K562 (cell line): ENCODE results near the gene PRR35. TPM values are rescaled to one million over a fixed set of nuclear protein-coding genes. Genes with fewer than 3 reads are reported as not detected.
A peak's percentile ranks its signal among the peaks of the same experiment; 100 is the strongest.

ENCODE experiments used
- ARHGAP35 ChIP-seq: fragments of 450-650 bp; IDR thresholded peaks from 2 replicates; pipeline ENCODE4 v1.6.1; 2018; ENCODE audit not compliant: partially characterized antibody
- CEBPG ChIP-seq, 3 experiments: fragments of 200-800 bp in 1 of 3; sonication (Bioruptor generic) in 1 of 3; sonication (generic) in 1 of 3; formaldehyde crosslinking in 1 of 3; IDR thresholded peaks in 2 of 3; conservative IDR thresholded peaks in 1 of 3; 2 replicates each; pipeline versions ENCODE4 v1.6.1 to v1.8.0; 2016 to 2022; ENCODE audit warnings: missing compliant biosample characterization in 2 of 3, missing genetic modification characterization in 2 of 3, mild to moderate bottlenecking in 1 of 3, missing genetic modification reagents in 1 of 3
- CHD2 ChIP-seq: IDR thresholded peaks from 2 replicates; pipeline ENCODE4 v1.6.1; 2011; ENCODE audit warnings: low read depth, low read length
- DDX20 ChIP-seq: fragments of 450-650 bp; IDR thresholded peaks from 2 replicates; pipeline ENCODE4 v1.6.1; 2016; ENCODE audit warnings: missing genetic modification characterization, low read depth, mild to moderate bottlenecking, missing compliant biosample characterization, moderate library complexity
- EGR1 ChIP-seq: fragments of 450-650 bp; conservative IDR thresholded peaks from 2 replicates; pipeline ENCODE4 v1.6.1; 2017; ENCODE audit warnings: mild to moderate bottlenecking
- EP400 ChIP-seq: fragments of 450-650 bp; IDR thresholded peaks from 2 replicates; pipeline ENCODE4 v1.6.1; 2017; ENCODE audit warnings: antibody characterized with exemption, mild to moderate bottlenecking, moderate library complexity
- ESRRA ChIP-seq: fragments of 450-650 bp; IDR thresholded peaks from 2 replicates; pipeline ENCODE4 v1.6.1; 2014; ENCODE audit warnings: low read depth, mild to moderate bottlenecking, moderate library complexity, borderline replicate concordance
- FOXJ2 ChIP-seq: fragments of 200-800 bp; sonication (Bioruptor generic); IDR thresholded peaks from 2 replicates; pipeline ENCODE4 v1.6.1; 2016; ENCODE audit warnings: missing genetic modification characterization, missing compliant biosample characterization
- HCFC1 ChIP-seq: IDR thresholded peaks from 2 replicates; pipeline ENCODE4 v1.6.1; 2012; ENCODE audit warnings: low read depth, low read length, improper control_type of control experiment
- HDAC1 ChIP-seq, 2 experiments: fragments of 450-650 bp; IDR thresholded peaks; 2 replicates each; pipeline ENCODE4 v1.6.1; 2016 to 2017; ENCODE audit warnings: inconsistent platforms in 1 of 2, mild to moderate bottlenecking in 1 of 2, moderate library complexity in 1 of 2
- HDAC6 ChIP-seq: IDR thresholded peaks from 2 replicates; pipeline ENCODE4 v1.6.1; 2012; ENCODE audit warnings: low read depth, mild to moderate bottlenecking, control low read depth, inconsistent platforms, low read length, moderate library complexity
- IRF2 ChIP-seq: sonication (generic); formaldehyde crosslinking; IDR thresholded peaks from 2 replicates; pipeline ENCODE4 v1.8.1; 2022; ENCODE audit warnings: mild to moderate bottlenecking, missing genetic modification reagents
- MCM5 ChIP-seq: fragments of 450-650 bp; IDR thresholded peaks from 2 replicates; pipeline ENCODE4 v1.6.1; 2016; ENCODE audit warnings: low read depth
- NFATC3 ChIP-seq: fragments of 450-650 bp; IDR thresholded peaks from 2 replicates; pipeline ENCODE4 v1.6.1; 2017; ENCODE audit warnings: mild to moderate bottlenecking
- NFE2 ChIP-seq: IDR thresholded peaks from 2 replicates; pipeline ENCODE4 v1.6.1; 2014; ENCODE audit warnings: antibody characterized with exemption, low read depth
- NFIC ChIP-seq: fragments of 450-650 bp; IDR thresholded peaks from 2 replicates; pipeline ENCODE4 v1.6.1; 2017; ENCODE audit warnings: mild to moderate bottlenecking, inconsistent platforms
- NONO ChIP-seq, 2 experiments: fragments of 200-400 bp in 1 of 2; fragments of 450-650 bp in 1 of 2; formaldehyde crosslinking in 1 of 2; IDR thresholded peaks; 2 replicates each; pipeline ENCODE4 v1.6.1; 2017; ENCODE audit warnings: low read depth in 2 of 2, mild to moderate bottlenecking in 2 of 2, moderate library complexity in 2 of 2, low read length in 1 of 2
- NR4A1 ChIP-seq, 2 experiments: fragments of 250-450 bp in 1 of 2; fragments of 450-650 bp in 1 of 2; sonication (Bioruptor Pico) in 1 of 2; IDR thresholded peaks; 2 replicates each; pipeline versions ENCODE4 v1.4.0 to v1.6.1; 2016 to 2020; ENCODE audit warnings: mild to moderate bottlenecking in 2 of 2, missing compliant biosample characterization in 1 of 2, missing genetic modification characterization in 1 of 2, moderate library complexity in 1 of 2
- PHB ChIP-seq: fragments of 250-450 bp; sonication (Bioruptor Pico); IDR thresholded peaks from 2 replicates; pipeline ENCODE4 v1.5.0; 2021
- PHF20 ChIP-seq: fragments of 450-650 bp; IDR thresholded peaks from 2 replicates; pipeline ENCODE4 v1.6.1; 2018; ENCODE audit not compliant: partially characterized antibody
- PPARD ChIP-seq: fragments of 250-450 bp; sonication (Bioruptor Pico); IDR thresholded peaks from 2 replicates; pipeline ENCODE4 v1.8.0; 2022; ENCODE audit warnings: inconsistent platforms, mild to moderate bottlenecking, moderate library complexity
- RFX7 ChIP-seq: fragments of 250-450 bp; sonication (Bioruptor Pico); IDR thresholded peaks from 2 replicates; pipeline ENCODE4 v1.5.1; 2021; ENCODE audit warnings: mild to moderate bottlenecking
- SMARCC2 ChIP-seq: fragments of 450-650 bp; IDR thresholded peaks from 2 replicates; pipeline ENCODE4 v1.6.1; 2017; ENCODE audit warnings: antibody characterized with exemption, moderate library complexity, mild to moderate bottlenecking, low read depth
- SREBF2 ChIP-seq: sonication (generic); formaldehyde crosslinking; IDR thresholded peaks from 2 replicates; pipeline ENCODE4 v1.4.0; 2020; ENCODE audit warnings: mild to moderate bottlenecking, missing genetic modification reagents
- TBP ChIP-seq: optimal IDR thresholded peaks from 2 replicates; pipeline ENCODE3; 2011; ENCODE audit warnings: low read depth, low read length, improper control_type of control experiment
- YY1 ChIP-seq, 3 experiments: IDR thresholded peaks; 2 replicates each; pipeline ENCODE4 v1.6.1; 2011; ENCODE audit warnings: low read length in 2 of 3, mild to moderate bottlenecking in 2 of 3, moderate library complexity in 2 of 3, borderline replicate concordance in 1 of 3, control low read depth in 1 of 3, low read depth in 1 of 3; ENCODE audit not compliant: insufficient read depth in 3 of 3, insufficient replicate concordance in 2 of 3, control insufficient read depth in 1 of 3, insufficient read length in 1 of 3; ENCODE audit errors: extremely low read depth in 1 of 3
- ZFP91 ChIP-seq: sonication (generic); formaldehyde crosslinking; IDR thresholded peaks from 2 replicates; pipeline ENCODE4 v1.8.0; 2022; ENCODE audit warnings: mild to moderate bottlenecking, missing genetic modification reagents
- polyA plus RNA-seq, 8 experiments: library from polyadenylated mRNA; depleted of rRNA in 4 of 8; stranded (reverse) in 5 of 8; unstranded in 3 of 8; fragments of >200 nt; fragmentation: Nextera tagmentation in 2 of 8; fragmentation: Illumina TruSeq in 1 of 8; extraction: Ambion mirVana in 2 of 8; extraction: Trizol in 1 of 8; gene quantifications; 2 replicates each; pipeline versions ENCODE4 v1.2.1 to v1.2.3, GENCODE V29; 2011 to 2014; ENCODE audit warnings: inconsistent platforms in 1 of 8, missing spikeins in 1 of 8
- total RNA-seq, 7 experiments: library from RNA; depleted of rRNA in 6 of 7; stranded (reverse); fragments of >200 nt in 6 of 7; fragmentation: Illumina TruSeq in 2 of 7; extraction: Trizol in 2 of 7; gene quantifications; 2 replicates each; pipeline versions ENCODE4 v1.2.1 to v1.2.3, GENCODE V29; 2011 to 2021; ENCODE audit warnings: low replicate concordance in 1 of 7

PRR35 gene
- total and polyA plus RNA-seq, 9 of the 15 experiments (the other 6 are each of a cell fraction or from before 2014, with no cell fraction given), result 0.17 to 0.45 (median 0.21) TPM; not detected in 5

- 0 out of 2 replicates have a peak, but pooled peaks have one; percentile 15 for TF ChIP-seq CEBPG (CRISPR knock-in tag; IDR thresholded peaks at IDR 0.05)
- no peak for TF ChIP-seq CEBPG (tag; conservative IDR thresholded peaks at IDR 0.05 in 1 of 2, IDR thresholded peaks at IDR 0.05 in 1 of 2)
- TF ChIP-seq TBP, result peak; percentile 88
- no peak for TF ChIP-seq FOXJ2 (tag)
- TF ChIP-seq NONO (IDR thresholded peaks at IDR 0.05; ENCODE audit: low read depth in 2 of 2, low read length in 1 of 2), result peak; percentile 85 to 87
- TF ChIP-seq IRF2 (CRISPR knock-in tag), result no peak
- TF ChIP-seq NFIC, result no peak
- TF ChIP-seq NFE2, result peak; percentile 87
- peak in 1 of 2 experiments; percentile 81; a peak in 2 of 4 replicates for TF ChIP-seq HDAC1 (IDR thresholded peaks at IDR 0.05)
- TF ChIP-seq HCFC1, result peak; percentile 38; the same call in 1 of the 2 replicates
- TF ChIP-seq ESRRA, result peak; percentile 64
- no peak for TF ChIP-seq MCM5
- no peak for TF ChIP-seq ZFP91 (CRISPR knock-in tag)
- TF ChIP-seq YY1 (IDR thresholded peaks at IDR 0.05; ENCODE audit: borderline replicate concordance in 1 of 3, control insufficient read depth in 1 of 3, extremely low read depth in 1 of 3, insufficient read depth in 3 of 3, insufficient read length in 1 of 3, insufficient replicate concordance in 2 of 3, low read depth in 1 of 3, low read length in 2 of 3), result peak in 1 of 3 experiments; percentile 67
- TF ChIP-seq NFATC3, result no peak
- no peak for TF ChIP-seq HDAC6
- TF ChIP-seq PHF20, result no peak
- TF ChIP-seq SREBF2, result no peak
- no peak for TF ChIP-seq ARHGAP35
- TF ChIP-seq PHB (CRISPR knock-in tag), result no peak
- no peak for TF ChIP-seq SMARCC2
- peak; percentile 4; the same call in 1 of the 2 replicates for TF ChIP-seq CHD2
- TF ChIP-seq PPARD (CRISPR knock-in tag), result no peak
- no peak for TF ChIP-seq RFX7 (CRISPR knock-in tag)
- peak; percentile 91 for TF ChIP-seq EP400
- TF ChIP-seq EGR1, result peak; percentile 90
- TF ChIP-seq DDX20, result no peak
- 0 out of 2 replicates have a peak, but pooled peaks have one; percentile 61 for TF ChIP-seq NR4A1 (CRISPR knock-in tag; IDR thresholded peaks at IDR 0.05)
- no peak for TF ChIP-seq NR4A1 (tag; IDR thresholded peaks at IDR 0.05)
Observed at GRCh38 chr16:588889-589657, 28.9 kb downstream of the PRR35 start (continued).
